Muscle of leg (tissue), 11 donors: ENCODE results near the gene AK2. TPM values are rescaled to one million over a fixed set of nuclear protein-coding genes. Genes with fewer than 3 reads are reported as not detected.
"Not testable (repeated sequence)": the region's sequence is repeated elsewhere in the genome, so short reads cannot be mapped to it uniquely, and the experiment has no call there.

Experiments used
- DNase-seq: peaks from one replicate; pipeline ENCODE4 v3.0.0; 2013
- H3K27ac ChIP-seq: one replicate; pipeline ENCODE4 v1.5.1; 2013; ENCODE audit warnings: mild to moderate bottlenecking, low read length, control low read depth
- H3K27me3 ChIP-seq: one replicate; pipeline ENCODE4 v1.6.1; 2013; ENCODE audit warnings: low read length; ENCODE audit not compliant: control insufficient read depth, insufficient read depth
- H3K36me3 ChIP-seq: one replicate; pipeline ENCODE4 v1.6.1; 2013; ENCODE audit warnings: low read length; ENCODE audit not compliant: control insufficient read depth, insufficient read depth
- H3K4me1 ChIP-seq: one replicate; pipeline ENCODE4 v1.6.1; 2013; ENCODE audit warnings: low read length; ENCODE audit not compliant: control insufficient read depth, insufficient read depth
- H3K4me3 ChIP-seq: one replicate; pipeline ENCODE4 v1.5.1; 2013; ENCODE audit warnings: low read length, control low read depth
- H3K9me3 ChIP-seq: replicated peaks from 2 replicates; pipeline ENCODE4 v1.6.1; 2013; ENCODE audit warnings: low read depth, low read length; ENCODE audit not compliant: control insufficient read depth
- WGBS: methylation state at CpG from one replicate; pipeline ENCODE4 v1.1.5; 2013; ENCODE audit warnings: missing lambda C conversion rate; ENCODE audit not compliant: insufficient coverage; 5-methylcytosine and 5-hydroxymethylcytosine counted together
- polyA plus RNA-seq, 8 donors: library from polyadenylated mRNA; unstranded; fragments of 120-200 nt; gene quantifications; one replicate each; pipeline versions ENCODE4 v1.2.1 to v1.2.3, GENCODE V29; 2013; ENCODE audit warnings: inconsistent platforms in 1 of 8, low replicate concordance in 1 of 8; ENCODE audit not compliant: insufficient read length in 8 of 8, insufficient read depth in 1 of 8
- total RNA-seq: library from RNA; stranded (reverse); fragments of 120-200 nt; gene quantifications from one replicate; pipeline ENCODE4 v1.2.4, GENCODE V29; 2013

Gene AK2
- total and polyA plus RNA-seq, 9 donors = 116 to 155 (median 127) TPM

DNA sequence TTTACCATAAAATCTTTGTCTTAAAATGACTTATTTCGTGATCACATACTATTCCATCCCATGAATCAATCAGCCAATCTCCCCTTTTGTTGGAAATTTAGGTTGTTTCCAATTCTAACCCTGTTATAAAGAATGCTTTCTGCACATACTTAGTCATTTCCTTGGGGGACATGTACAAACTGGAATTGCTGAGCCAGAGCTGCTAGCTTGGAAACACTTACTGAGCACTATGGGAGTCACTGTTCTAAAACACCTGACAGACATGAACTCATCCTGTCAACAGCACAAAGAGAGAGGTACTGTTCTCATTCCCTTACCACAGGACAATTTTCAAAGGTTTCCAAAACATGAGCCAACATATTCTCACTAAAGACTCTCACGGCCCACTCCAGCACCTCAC lies 32.1 kb downstream of the AK2 start:
- peaks cover 2% of the 10 kb centered on the region for H3K4me1 ChIP-seq
- no peaks in the 10 kb centered on the region for H3K27me3 ChIP-seq
- H3K9me3 ChIP-seq = no peaks in the 10 kb centered on the region
- no peak for DNase-seq
- 20% methylated on average over 1 of the region's 2 CpGs for WGBS
- H3K4me3 ChIP-seq = no peak overlapping the region
- H3K36me3 ChIP-seq = peaks cover 25% of the 10 kb centered on the region
- no peak overlapping the region for H3K27ac ChIP-seq

DNA sequence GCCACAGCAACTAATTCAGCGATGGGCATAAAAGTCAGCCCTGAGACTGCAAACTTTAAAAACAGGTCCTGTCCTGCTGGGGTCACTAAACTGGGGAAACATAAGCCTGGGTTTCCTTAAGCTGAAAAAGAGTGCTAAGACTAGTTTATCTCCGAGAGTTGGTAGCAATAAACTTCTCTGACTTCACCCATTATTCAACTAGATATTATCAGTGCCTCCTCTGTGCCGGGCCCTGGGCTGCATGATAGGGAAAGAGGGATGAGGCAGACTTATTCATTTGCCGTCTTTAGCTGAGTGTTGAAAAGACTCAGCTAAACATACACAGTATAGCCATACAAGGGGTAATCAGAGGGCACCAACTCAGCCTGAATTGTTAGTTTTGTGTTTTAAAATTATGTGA lies 33.0 kb downstream of the AK2 start:
- Histone ChIP-seq H3K36me3 (peaks cover 16% of the 10 kb centered on the region), H3K4me1 (peaks cover 10% of the 10 kb centered on the region), H3K27me3 (no peaks in the 10 kb centered on the region), H3K27ac (no peak overlapping the region), H3K4me3 (no peak overlapping the region), H3K9me3 (no peaks in the 10 kb centered on the region)
- 100% methylated on average over 1 of the region's 4 CpGs for WGBS
- no peak for DNase-seq

DNA sequence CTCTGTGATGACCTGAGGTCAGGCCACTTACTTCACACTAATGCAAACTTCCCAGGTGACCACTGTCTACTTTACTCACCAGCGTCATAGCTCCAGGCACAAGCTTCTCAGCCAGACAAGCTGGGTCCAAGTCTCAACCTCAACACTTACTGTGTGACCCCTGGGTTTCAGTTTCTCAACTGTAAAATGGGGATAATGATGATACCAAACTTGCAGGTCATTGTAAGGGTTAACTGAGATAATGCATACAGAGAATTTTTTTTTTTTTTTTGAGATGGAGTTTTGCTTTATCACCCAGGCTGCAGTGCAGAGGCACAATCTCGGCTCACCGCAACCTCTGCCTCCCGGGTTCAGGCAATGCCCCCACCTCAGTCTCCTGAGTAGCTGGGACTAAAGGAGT lies 34.7 kb downstream of the AK2 start:
- no peak for DNase-seq
- H3K27ac ChIP-seq = no peak overlapping the region
- peaks cover 24% of the 10 kb centered on the region for H3K4me1 ChIP-seq
- H3K9me3 ChIP-seq = no peaks in the 10 kb centered on the region
- peaks cover 3% of the 10 kb centered on the region for H3K36me3 ChIP-seq
- no peak overlapping the region for H3K4me3 ChIP-seq
- H3K27me3 ChIP-seq = no peaks in the 10 kb centered on the region
- WGBS = no CpG with 5 or more reads among the region's 4 CpGs

DNA sequence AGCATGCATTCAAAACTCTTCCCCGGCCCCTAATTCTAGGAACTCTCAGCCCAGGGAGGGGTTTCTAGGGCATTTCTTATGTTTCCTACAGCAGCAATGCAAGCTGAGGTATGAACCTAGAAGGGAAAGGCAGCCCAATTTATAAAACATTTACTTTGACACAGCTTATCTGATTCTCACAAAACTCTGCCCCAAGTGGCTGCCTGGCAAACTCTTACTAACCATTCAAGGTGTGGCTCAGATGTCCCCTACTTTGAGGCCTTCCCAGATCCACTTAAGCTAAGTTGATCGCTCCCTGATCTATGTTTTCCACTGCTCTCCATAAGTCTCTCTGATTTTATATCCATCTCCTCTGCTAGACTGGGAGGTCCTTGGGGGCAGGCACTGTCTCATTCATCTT lies 35.4 kb downstream of the AK2 start:
- 100% methylated on average over 1 of the region's 2 CpGs for WGBS
- H3K36me3 ChIP-seq = peaks cover 3% of the 10 kb centered on the region
- H3K27ac ChIP-seq = no peak overlapping the region
- no peaks in the 10 kb centered on the region for H3K27me3 ChIP-seq
- DNase-seq = no peak
- no peaks in the 10 kb centered on the region for H3K9me3 ChIP-seq
- H3K4me3 ChIP-seq = no peak overlapping the region
- peaks cover 28% of the 10 kb centered on the region for H3K4me1 ChIP-seq

DNA sequence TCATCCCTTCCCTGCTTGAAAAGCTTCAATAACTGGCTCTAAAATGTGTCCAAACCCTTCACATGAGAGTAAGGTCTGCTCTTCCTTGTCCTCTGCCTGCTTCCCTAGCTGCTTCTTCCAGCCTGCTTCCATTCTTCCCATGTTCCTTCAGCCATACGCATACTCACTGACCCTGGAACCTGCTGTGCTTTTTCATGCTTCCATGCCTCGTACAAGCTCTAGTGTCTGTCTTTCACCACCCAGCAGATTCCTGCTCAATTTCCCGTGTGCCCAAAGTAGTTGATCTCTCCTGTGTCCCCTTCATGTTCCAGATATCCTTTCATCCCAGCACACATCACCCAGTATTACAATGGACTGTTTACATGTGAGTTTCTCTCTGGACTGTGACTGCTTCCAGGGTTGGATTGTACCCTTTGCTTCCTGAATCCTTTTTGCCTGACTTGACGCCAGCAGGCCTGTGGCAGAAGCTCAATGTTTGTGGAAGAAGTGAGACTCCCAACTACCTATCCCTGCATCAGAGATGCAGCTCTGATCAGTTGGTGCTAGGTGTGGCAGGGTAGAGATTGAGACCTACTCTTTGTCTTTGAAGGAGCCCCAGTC lies 36.2 kb downstream of the AK2 start:
- 66% methylated on average over 4 of the region's 4 CpGs for WGBS

DNA sequence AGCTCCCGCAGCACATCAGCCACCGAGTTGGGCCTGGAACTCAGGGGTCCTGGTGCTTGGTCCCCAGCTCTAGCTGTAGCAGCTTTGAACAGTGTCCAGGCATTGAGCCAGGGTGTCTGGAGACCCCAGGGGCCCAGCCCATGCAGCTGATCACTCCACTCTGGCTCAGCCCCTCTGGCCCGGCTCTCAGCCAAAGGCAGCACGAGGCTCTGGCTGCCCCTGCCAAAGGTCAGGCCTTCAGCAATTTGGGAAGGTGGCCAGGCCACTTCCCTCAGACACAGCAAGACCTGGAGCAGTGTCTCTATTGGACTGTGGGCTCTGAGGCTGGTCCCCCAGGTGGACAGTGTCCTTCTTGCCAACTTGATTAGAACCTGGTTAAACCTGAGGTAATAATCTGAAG lies 37.7 kb downstream of the AK2 start:
- Histone ChIP-seq H3K4me3 (no peak overlapping the region), H3K9me3 (no peaks in the 10 kb centered on the region), H3K27me3 (no peaks in the 10 kb centered on the region), H3K4me1 (peaks cover 31% of the 10 kb centered on the region), H3K27ac (no peak overlapping the region), H3K36me3 (peaks cover 3% of the 10 kb centered on the region)
- WGBS = 22% methylated on average over 4 of the region's 4 CpGs
- peak; percentile 47 for DNase-seq

More for the DNA sequence above, 36.2 kb downstream of the AK2 start:
- H3K27me3 ChIP-seq = no peaks in the 10 kb centered on the region
- peaks cover 28% of the 10 kb centered on the region for H3K4me1 ChIP-seq
- no peak overlapping the region for H3K27ac ChIP-seq
- H3K4me3 ChIP-seq = no peak overlapping the region
- no peaks in the 10 kb centered on the region for H3K9me3 ChIP-seq
- peaks cover 3% of the 10 kb centered on the region for H3K36me3 ChIP-seq
- no peak for DNase-seq

DNA sequence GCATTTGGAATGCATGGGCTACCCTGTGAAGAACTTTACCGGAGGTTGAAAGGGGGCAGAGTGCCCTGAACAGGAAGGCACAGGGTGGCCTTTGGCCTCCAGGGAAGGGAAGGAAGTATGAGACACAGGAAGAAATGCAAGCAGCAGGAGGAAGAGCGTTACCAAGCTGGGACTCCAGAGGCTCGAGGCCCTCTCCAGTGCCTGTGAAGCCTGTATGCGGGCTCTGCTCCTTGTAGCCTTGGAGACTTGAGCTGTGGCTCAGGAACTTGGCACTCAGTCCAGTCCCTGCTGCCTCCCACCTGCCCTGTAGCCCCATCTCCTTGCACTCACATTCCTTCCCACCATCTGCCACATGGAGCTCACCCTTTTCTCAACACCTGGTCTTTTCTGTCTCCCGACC lies 38.6 kb downstream of the AK2 start:
- H3K36me3 ChIP-seq = peaks cover 3% of the 10 kb centered on the region
- H3K9me3 ChIP-seq = no peaks in the 10 kb centered on the region
- peak; percentile 34 for DNase-seq
- H3K27me3 ChIP-seq = no peaks in the 10 kb centered on the region
- H3K4me3 ChIP-seq = no peak overlapping the region
- peaks cover 37% of the 10 kb centered on the region for H3K4me1 ChIP-seq
- WGBS = 66% methylated on average over 5 of the region's 5 CpGs
- H3K27ac ChIP-seq = no peak overlapping the region

DNA sequence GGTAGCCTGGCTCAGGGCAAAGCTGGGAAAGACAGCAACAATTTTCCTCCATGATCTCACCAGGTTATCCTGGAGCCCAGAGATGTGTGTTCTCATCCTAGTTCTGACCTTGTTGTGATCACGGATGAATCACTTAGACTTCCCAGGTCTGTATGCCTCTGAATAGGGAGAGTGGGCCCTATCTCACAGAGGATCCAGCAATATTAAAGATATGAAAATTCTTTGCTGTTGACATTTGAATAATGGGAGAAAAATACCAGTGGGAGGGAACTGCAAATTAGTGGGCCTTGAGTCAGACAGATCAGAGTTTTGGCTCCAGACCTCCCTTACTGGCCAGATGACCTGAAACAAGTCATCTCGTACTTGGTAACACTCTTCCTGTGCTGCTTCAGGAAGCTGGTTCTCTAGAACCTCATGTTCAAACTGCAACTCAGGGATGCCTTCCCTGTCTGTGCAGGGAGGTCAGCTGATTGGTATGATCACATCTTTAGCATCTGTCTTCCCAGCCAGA lies 39.2 kb downstream of the AK2 start:
- WGBS = no CpG with 5 or more reads among the region's 2 CpGs
- peaks cover 43% of the 10 kb centered on the region for H3K4me1 ChIP-seq
- DNase-seq = no peak
- H3K27me3 ChIP-seq = no peaks in the 10 kb centered on the region
- no peak overlapping the region for H3K27ac ChIP-seq
- H3K36me3 ChIP-seq = peaks cover 1% of the 10 kb centered on the region
- no peak overlapping the region for H3K4me3 ChIP-seq
- no peaks in the 10 kb centered on the region for H3K9me3 ChIP-seq

DNA sequence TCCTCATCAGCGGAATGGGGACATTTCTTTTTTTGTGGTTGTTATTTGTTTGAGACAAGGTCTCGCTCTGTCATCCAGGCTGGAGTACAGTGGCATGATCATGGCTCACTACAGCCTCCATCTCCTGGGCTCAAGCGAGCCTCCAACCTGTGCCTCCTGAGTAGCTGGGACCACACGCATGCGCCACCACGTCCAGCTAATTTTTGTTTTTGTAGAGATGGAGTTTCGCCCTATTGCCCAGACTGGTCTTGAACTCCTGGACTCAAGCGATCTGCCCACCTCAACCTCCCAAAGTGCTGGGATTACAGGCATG lies 43.4 kb downstream of the AK2 start:
- WGBS = 90% methylated on average over 3 of the region's 8 CpGs
- H3K36me3 ChIP-seq, H3K4me3 ChIP-seq, H3K9me3 ChIP-seq, DNase-seq, H3K27me3 ChIP-seq: not testable (repeated sequence)
- Histone ChIP-seq H3K27ac (peak overlapping the region; percentile 13), H3K4me1 (peaks cover 45% of the 10 kb centered on the region)

DNA sequence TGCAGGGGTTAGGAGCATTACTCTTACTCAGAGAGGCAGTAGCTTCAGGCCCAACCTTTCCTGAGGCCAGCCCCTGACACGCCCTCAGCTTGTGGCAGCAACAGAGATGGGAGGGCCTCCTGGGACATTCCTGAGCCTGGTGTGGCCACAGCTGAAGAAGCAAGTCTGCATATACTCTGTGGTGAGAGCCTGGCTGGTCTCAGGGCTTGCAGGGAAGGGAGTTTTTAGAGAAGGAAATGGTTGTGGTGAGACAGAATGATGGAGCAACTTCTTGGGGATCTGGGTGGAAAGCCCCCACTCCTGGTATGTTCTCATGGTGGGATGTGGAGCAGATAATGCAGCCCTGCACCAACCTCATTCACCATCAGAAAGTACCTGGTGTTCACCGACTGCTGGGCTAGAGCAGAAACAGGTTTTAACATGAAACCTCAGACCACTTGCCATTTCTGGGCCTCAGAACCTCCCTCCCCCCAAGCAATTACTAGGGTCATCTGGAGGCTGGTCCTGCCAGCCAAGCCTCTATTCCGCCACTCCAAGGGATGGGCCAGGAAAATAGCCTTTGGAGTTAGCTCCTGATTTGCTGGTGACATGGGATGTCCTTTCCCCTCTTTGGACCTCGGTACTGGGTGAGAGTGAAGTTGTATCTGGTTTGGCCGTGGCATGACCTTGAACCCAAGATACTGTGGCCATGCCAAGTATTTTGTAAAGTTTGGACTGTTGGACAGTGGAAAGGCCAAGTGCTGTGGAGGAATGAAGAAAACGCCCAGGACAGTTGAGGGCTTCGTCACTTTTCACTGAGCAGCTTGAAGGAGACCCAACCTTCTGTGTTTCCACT lies 44.0 kb downstream of the AK2 start:
- peaks cover 39% of the 10 kb centered on the region for H3K4me1 ChIP-seq
- H3K36me3 ChIP-seq = no peaks in the 10 kb centered on the region
- 58% methylated on average over 4 of the region's 7 CpGs for WGBS
- H3K27ac ChIP-seq = peak overlapping the region; percentile 74
- DNase-seq = peak; percentile 76
- no peaks in the 10 kb centered on the region for H3K27me3 ChIP-seq
- H3K9me3 ChIP-seq = no peaks in the 10 kb centered on the region
- no peak overlapping the region for H3K4me3 ChIP-seq
